ENCODE results near the gene MBD1. TPM values are rescaled to one million over a fixed set of nuclear protein-coding genes. Genes with fewer than 3 reads are reported as not detected.
"Not testable (repeated sequence)": the region's sequence is repeated elsewhere in the genome, so short reads cannot be mapped to it uniquely, and the experiment has no call there.

Gene MBD1
- total RNA-seq, 1 donor from 2014 or later = 51.4 TPM

GRCh38 chr18:50275503-50276036 is 5.8 kb downstream of the MBD1 start:
- DNase-seq (ENCODE audit: low spot score in 2 of 2) (no peak), FAIRE-seq (no peak)

- FAIRE-seq (no peak), DNase-seq (ENCODE audit: low spot score in 2 of 2) (no peak)
Observed at GRCh38 chr18:50274941-50275340, 6.4 kb downstream of the MBD1 start.

GRCh38 chr18:50274044-50274442 is 7.3 kb downstream of the MBD1 start:
- no peak for DNase-seq (ENCODE audit: low spot score in 2 of 2)
- FAIRE-seq = no peak

GRCh38 chr18:50273203-50274043 is 7.9 kb downstream of the MBD1 start:
- DNase-seq (ENCODE audit: low spot score in 2 of 2) (no peak), FAIRE-seq (no peak)

GRCh38 chr18:50272568-50272967 is 8.8 kb downstream of the MBD1 start:
- DNase-seq (ENCODE audit: low spot score in 2 of 2) = no peak
- no peak for FAIRE-seq

GRCh38 chr18:50268022-50268747 is 13.1 kb downstream of the MBD1 start:
- DNase-seq (ENCODE audit: low spot score in 2 of 2) (peak in 1 of 2 donors; percentile 74), FAIRE-seq (no peak)

- peak; percentile 84 to 92 for DNase-seq (ENCODE audit: low spot score in 2 of 2)
- FAIRE-seq = no peak
Observed at GRCh38 chr18:50266248-50266704, 15.0 kb downstream of the MBD1 start, which contains the start of gene CFAP53. CFAP53 (minus strand) TSS chr18:50266495; CDS start chr18:50266404, 91 bp downstream.

GRCh38 chr18:50262977-50263376 is 18.3 kb downstream of the MBD1 start:
- no peak for FAIRE-seq
- DNase-seq (ENCODE audit: low spot score in 2 of 2) = no peak

- DNase-seq (ENCODE audit: low spot score in 2 of 2) (no peak), FAIRE-seq (no peak)
Observed at GRCh38 chr18:50250935-50251334, 30.4 kb downstream of the MBD1 start.

- DNase-seq (ENCODE audit: low spot score in 2 of 2) = no peak
- no peak for FAIRE-seq
Observed at GRCh38 chr18:50249576-50249975, 31.7 kb downstream of the MBD1 start.

- DNase-seq (ENCODE audit: low spot score in 2 of 2) (no peak), FAIRE-seq (no peak)
Observed at GRCh38 chr18:50247561-50247960, 33.8 kb downstream of the MBD1 start.

GRCh38 chr18:50241768-50242167 is 39.6 kb downstream of the MBD1 start:
- not testable (repeated sequence) for DNase-seq (ENCODE audit: low spot score in 2 of 2); FAIRE-seq

- FAIRE-seq (no peak), DNase-seq (ENCODE audit: low spot score in 2 of 2) (no peak)
Observed at GRCh38 chr18:50240080-50240563, 41.2 kb downstream of the MBD1 start.

- no peak for DNase-seq (ENCODE audit: low spot score in 2 of 2)
- no peak for FAIRE-seq
Observed at GRCh38 chr18:50232419-50232818, 48.9 kb downstream of the MBD1 start.

- FAIRE-seq (no peak), DNase-seq (ENCODE audit: low spot score in 2 of 2) (peak in 1 of 2 donors; percentile 7)
Observed at GRCh38 chr18:50231621-50232020, 49.7 kb downstream of the MBD1 start.

GRCh38 chr18:50220249-50220648 is 61.1 kb downstream of the MBD1 start:
- FAIRE-seq; DNase-seq (ENCODE audit: low spot score in 2 of 2): not testable (repeated sequence)

Small RNAs within 50 kb of the gene (small RNA-seq; reads per million reads assigned to genes)
- gene RNA5SP458 = not detected

Other genes starting within 250 kb of the MBD1 start
- 9.8 TPM for gene MYO5B, start 86.4 kb downstream of the MBD1 start, total RNA-seq
- gene CFAP53, start 15.0 kb downstream of the MBD1 start, total RNA-seq = 1.2 TPM
- 35.5 TPM for gene CXXC1, start 6.2 kb upstream of the MBD1 start, total RNA-seq
- 2.0 TPM for gene SKA1, start 93.5 kb upstream of the MBD1 start, total RNA-seq